IMR-90 (cell line): ENCODE measurements around the gene SPATS2L. TPM values are rescaled to one million over a fixed set of nuclear protein-coding genes. Genes with fewer than 3 reads are reported as not detected.

Experiments
- ATAC-seq: fragments of 200-7000 bp; cut with Tn5 transposase; 2 replicates; pipeline ENCODE4 v1.9.1; 2020; ENCODE audit warnings: low read depth, mild to moderate bottlenecking, moderate library complexity
- Bru-seq: library from RNA; stranded (reverse); fragments of 400-500 nt; gene quantifications from one replicate; lab custom pipeline; 2021; lab: Mats Ljungman, UMichigan
- BruChase-seq, 2 experiments: library from RNA; stranded (reverse); fragments of 400-500 nt; gene quantifications; one replicate each; lab custom pipeline; 2021; lab: Mats Ljungman, UMichigan
- BruUV-seq: library from RNA; stranded (reverse); fragments of 400-500 nt; replicated peaks from 2 replicates; lab custom pipeline; 2021; lab: Mats Ljungman, UMichigan
- CTCF ChIA-PET: fragments of 300-600 bp; formaldehyde crosslinking; extraction: SDS; loops from one replicate; lab custom pipeline; 2021; ENCODE audit warnings: antibody characterized with exemption; lab: Yijun Ruan, JAX
- POLR2A ChIA-PET: fragments of 300-600 bp; sonication (Branson Sonifier 250); formaldehyde crosslinking; loops from one replicate; lab custom pipeline; 2022; ENCODE audit warnings: antibody characterized with exemption; ENCODE audit not compliant: unreplicated experiment; lab: Charles Lee
- DNase-seq: peaks from one replicate; pipeline ENCODE4 v3.0.0; 2013
- H2AFZ ChIP-seq: replicated peaks from 2 replicates; pipeline ENCODE3; 2013; ENCODE audit warnings: low read length, mild to moderate bottlenecking; ENCODE audit not compliant: poor library complexity
- H2AK5ac ChIP-seq: 2 replicates; pipeline ENCODE4 v1.6.1; 2013; ENCODE audit warnings: low read depth, low read length, inconsistent platforms
- H2AK9ac ChIP-seq: replicated peaks from 2 replicates; pipeline ENCODE3; 2013; ENCODE audit warnings: mild to moderate bottlenecking, low read depth, low read length, moderate library complexity; ENCODE audit not compliant: poor library complexity
- H2BK120ac ChIP-seq: 2 replicates; pipeline ENCODE4 v1.6.1; 2013; ENCODE audit warnings: low read depth, low read length, inconsistent platforms
- H2BK15ac ChIP-seq: 3 replicates; pipeline ENCODE4 v1.6.1; 2013; ENCODE audit warnings: low read depth, low read length, inconsistent platforms
- H2BK20ac ChIP-seq: 2 replicates; pipeline ENCODE4 v1.6.1; 2013; ENCODE audit warnings: low read depth, mild to moderate bottlenecking, inconsistent platforms, low read length, moderate library complexity
- H2BK5ac ChIP-seq: 2 replicates; pipeline ENCODE4 v1.6.1; 2013; ENCODE audit warnings: mild to moderate bottlenecking, low read depth, low read length, inconsistent platforms; ENCODE audit not compliant: poor library complexity, severe bottlenecking
- H3K14ac ChIP-seq: replicated peaks from 2 replicates; pipeline ENCODE4 v1.6.1; 2013; ENCODE audit warnings: low read depth, low read length, inconsistent platforms
- H3K18ac ChIP-seq: 2 replicates; pipeline ENCODE4 v1.6.1; 2013; ENCODE audit warnings: low read depth, low read length, control low read depth
- H3K23ac ChIP-seq: 2 replicates; pipeline ENCODE4 v1.6.1; 2013; ENCODE audit warnings: low read depth, low read length, inconsistent platforms
- H3K27ac ChIP-seq: 2 replicates; pipeline ENCODE4 v1.5.1; 2013; ENCODE audit warnings: mild to moderate bottlenecking, control low read depth, low read length; ENCODE audit not compliant: insufficient read depth
- H3K27me3 ChIP-seq: 2 replicates; pipeline ENCODE4 v1.6.1; 2013; ENCODE audit warnings: low read length; ENCODE audit not compliant: control insufficient read depth, insufficient read depth
- H3K36me3 ChIP-seq: 2 replicates; pipeline ENCODE4 v1.6.1; 2013; ENCODE audit warnings: low read length, mixed read lengths; ENCODE audit not compliant: control insufficient read depth, insufficient read depth
- H3K4ac ChIP-seq: 2 replicates; pipeline ENCODE4 v1.6.1; 2013; ENCODE audit warnings: low read depth, low read length, inconsistent platforms
- H3K4me1 ChIP-seq: 2 replicates; pipeline ENCODE4 v1.6.1; 2013; ENCODE audit warnings: low read length, mixed read lengths; ENCODE audit not compliant: control insufficient read depth, insufficient read depth
- H3K4me2 ChIP-seq: 2 replicates; pipeline ENCODE4 v1.6.1; 2013; ENCODE audit warnings: low read depth, mild to moderate bottlenecking, control low read depth, low read length, moderate library complexity
- H3K4me3 ChIP-seq: 2 replicates; pipeline ENCODE4 v1.5.1; 2013; ENCODE audit warnings: low read depth, mild to moderate bottlenecking, control low read depth, low read length, moderate library complexity; ENCODE audit not compliant: insufficient read depth
- H3K56ac ChIP-seq: 2 replicates; pipeline ENCODE4 v1.6.1; 2013; ENCODE audit warnings: low read length, inconsistent platforms; ENCODE audit not compliant: insufficient read depth; ENCODE audit errors: extremely low read depth
- H3K79me1 ChIP-seq, 2 experiments: 2 replicates each; pipeline ENCODE4 v1.6.1; 2013; ENCODE audit warnings: low read length in 2 of 2, inconsistent platforms in 1 of 2, low read depth in 1 of 2
- H3K9ac ChIP-seq: 2 replicates; pipeline ENCODE4 v1.6.1; 2013; ENCODE audit warnings: low read depth, low read length, control low read depth
- H3K9me1 ChIP-seq: 2 replicates; pipeline ENCODE4 v1.6.1; 2013; ENCODE audit warnings: low read length, inconsistent platforms; ENCODE audit not compliant: insufficient read depth
- H3K9me3 ChIP-seq: 2 replicates; pipeline ENCODE4 v1.6.1; 2013; ENCODE audit warnings: low read length; ENCODE audit not compliant: control insufficient read depth, insufficient read depth
- H4K20me1 ChIP-seq: 2 replicates; pipeline ENCODE4 v1.6.1; 2013; ENCODE audit warnings: low read length, inconsistent platforms; ENCODE audit not compliant: insufficient read depth
- H4K5ac ChIP-seq: 2 replicates; pipeline ENCODE4 v1.6.1; 2013; ENCODE audit warnings: mild to moderate bottlenecking, low read depth, low read length, control low read depth
- H4K8ac ChIP-seq, 2 experiments: 2 replicates each; pipeline ENCODE4 v1.6.1; 2013; ENCODE audit warnings: low read depth in 2 of 2, low read length in 2 of 2, control low read depth in 1 of 2, inconsistent platforms in 1 of 2
- H4K91ac ChIP-seq: 2 replicates; pipeline ENCODE4 v1.6.1; 2013; ENCODE audit warnings: low read depth, low read length, inconsistent platforms; ENCODE audit not compliant: insufficient read depth
- BHLHE40 ChIP-seq: fragments of 150-350 bp; IDR thresholded peaks from 2 replicates; pipeline ENCODE4 v1.6.1; 2016; ENCODE audit warnings: mild to moderate bottlenecking, low read depth, low read length
- CEBPB ChIP-seq: IDR thresholded peaks from 2 replicates; pipeline ENCODE4 v1.6.1; 2012; ENCODE audit warnings: low read depth, low read length, improper control_type of control experiment
- CHD1 ChIP-seq: IDR thresholded peaks from 2 replicates; pipeline ENCODE4 v1.6.1; 2012; ENCODE audit warnings: low read depth, low read length, improper control_type of control experiment
- MAZ ChIP-seq: IDR thresholded peaks from 2 replicates; pipeline ENCODE4 v1.6.1; 2012; ENCODE audit warnings: low read depth, mild to moderate bottlenecking, low read length, improper control_type of control experiment, moderate library complexity, borderline replicate concordance
- POLR2A ChIP-seq: IDR thresholded peaks from 2 replicates; pipeline ENCODE4 v1.6.1; 2012; ENCODE audit warnings: mild to moderate bottlenecking, low read depth, low read length
- RAD21 ChIP-seq: IDR thresholded peaks from 2 replicates; pipeline ENCODE4 v1.6.1; 2012; ENCODE audit warnings: low read length, improper control_type of control experiment
- SMC3 ChIP-seq: fragments of 150-350 bp; IDR thresholded peaks from 2 replicates; pipeline ENCODE4 v1.6.1; 2016; ENCODE audit warnings: low read depth, mild to moderate bottlenecking, antibody characterized with exemption, low read length, moderate library complexity
- WGBS, 2 experiments: methylation state at CpG; one replicate each; pipeline versions ENCODE4 v1.1.5 to v1.1.7; 2013; ENCODE audit warnings: missing lambda C conversion rate in 2 of 2; ENCODE audit not compliant: insufficient read length in 1 of 2; ENCODE audit errors: extremely low coverage in 2 of 2; 5-methylcytosine and 5-hydroxymethylcytosine counted together
- dilution Hi-C: fragments of 300-500 bp; cut with HindIII; formaldehyde crosslinking; loops from one replicate; pipeline ENCODE4 v1.14.3; 2018; ENCODE audit warnings: low sequenced_read_pairs; ENCODE audit not compliant: unreplicated experiment
- in situ Hi-C: fragments of 300-500 bp; cut with MboI; formaldehyde crosslinking; loops from 3 replicates; pipeline ENCODE4 v1.14.3; 2019; ENCODE audit warnings: low sequenced_read_pairs, inconsistent platforms, mixed read lengths
- intact Hi-C: fragments of 100-400 bp; cut with micrococcal nuclease; formaldehyde crosslinking; loops from 2 replicates; pipeline ENCODE4 v1.10.0; 2022
- long read RNA-seq: library from polyadenylated mRNA; unstranded; transcript quantifications from one replicate; pipeline ENCODE4 v2.0.0, GENCODE V29; 2021; ENCODE audit not compliant: unreplicated experiment
- polyA plus RNA-seq, 3 experiments: library from polyadenylated mRNA; depleted of rRNA; stranded (reverse); fragments of >200 nt; gene quantifications; 2 replicates each; pipeline ENCODE4 v1.2.3, GENCODE V29; 2012; ENCODE audit warnings: low replicate concordance in 1 of 3
- total RNA-seq: library from RNA; depleted of rRNA; stranded (reverse); fragments of >200 nt; gene quantifications from 2 replicates; pipeline ENCODE4 v1.2.3, GENCODE V29; 2012; rRNA removed
- TF ChIP-seq, protein P1 (sequence below): fragments of 150-350 bp; IDR thresholded peaks from 2 replicates; pipeline ENCODE4 v1.6.1; 2017; ENCODE audit warnings: mild to moderate bottlenecking, antibody characterized with exemption, low read length, low read depth
- TF ChIP-seq, protein P2 (sequence below): conservative IDR thresholded peaks from 2 replicates; pipeline ENCODE4 v1.5.1; 2012; ENCODE audit warnings: mild to moderate bottlenecking, low read depth, low read length, improper control_type of control experiment

The SPATS2L gene, protein sequence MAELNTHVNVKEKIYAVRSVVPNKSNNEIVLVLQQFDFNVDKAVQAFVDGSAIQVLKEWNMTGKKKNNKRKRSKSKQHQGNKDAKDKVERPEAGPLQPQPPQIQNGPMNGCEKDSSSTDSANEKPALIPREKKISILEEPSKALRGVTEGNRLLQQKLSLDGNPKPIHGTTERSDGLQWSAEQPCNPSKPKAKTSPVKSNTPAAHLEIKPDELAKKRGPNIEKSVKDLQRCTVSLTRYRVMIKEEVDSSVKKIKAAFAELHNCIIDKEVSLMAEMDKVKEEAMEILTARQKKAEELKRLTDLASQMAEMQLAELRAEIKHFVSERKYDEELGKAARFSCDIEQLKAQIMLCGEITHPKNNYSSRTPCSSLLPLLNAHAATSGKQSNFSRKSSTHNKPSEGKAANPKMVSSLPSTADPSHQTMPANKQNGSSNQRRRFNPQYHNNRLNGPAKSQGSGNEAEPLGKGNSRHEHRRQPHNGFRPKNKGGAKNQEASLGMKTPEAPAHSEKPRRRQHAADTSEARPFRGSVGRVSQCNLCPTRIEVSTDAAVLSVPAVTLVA
- total RNA-seq (118 and 145 TPM in 2 replicates), polyA plus RNA-seq (2012; rRNA removed) (155 and 175 TPM in 2 replicates), Bru-seq, nascent RNA (percentile 97 among the genes with signal in this experiment), BruChase-seq, experiment 1, labeled RNA remaining after a 6-hour chase (percentile 80 among the genes with signal in this experiment), BruChase-seq, experiment 2, labeled RNA remaining after a 2-hour chase (percentile 79 among the genes with signal in this experiment)
- 85.4 and 86.8 TPM in 2 replicates for polyA plus RNA-seq (2012; cell fraction: cytosol; rRNA removed)
- 65.5 and 124 TPM in 2 replicates for polyA plus RNA-seq (2012; cell fraction: nucleus; rRNA removed; ENCODE audit: low replicate concordance)
- long read RNA-seq, transcript SPATS2L-204 (13 exons, 2,463 nt): major isoform, 52 of 276 reads
- long read RNA-seq, transcript SPATS2L-209 (13 exons, 2,698 nt): minor isoform, 5 of 276 reads
- long read RNA-seq, transcript SPATS2L-223 (3 exons, 745 nt): minor isoform, 13 of 276 reads
- long read RNA-seq, transcript SPATS2L-202 (12 exons, 2,119 nt): minor isoform, 5 of 276 reads
- long read RNA-seq, partial matches to known transcripts: 120 of 276 reads
- long read RNA-seq, other reads (novel, unspliced or antisense): 79 of 276 reads

DNA sequence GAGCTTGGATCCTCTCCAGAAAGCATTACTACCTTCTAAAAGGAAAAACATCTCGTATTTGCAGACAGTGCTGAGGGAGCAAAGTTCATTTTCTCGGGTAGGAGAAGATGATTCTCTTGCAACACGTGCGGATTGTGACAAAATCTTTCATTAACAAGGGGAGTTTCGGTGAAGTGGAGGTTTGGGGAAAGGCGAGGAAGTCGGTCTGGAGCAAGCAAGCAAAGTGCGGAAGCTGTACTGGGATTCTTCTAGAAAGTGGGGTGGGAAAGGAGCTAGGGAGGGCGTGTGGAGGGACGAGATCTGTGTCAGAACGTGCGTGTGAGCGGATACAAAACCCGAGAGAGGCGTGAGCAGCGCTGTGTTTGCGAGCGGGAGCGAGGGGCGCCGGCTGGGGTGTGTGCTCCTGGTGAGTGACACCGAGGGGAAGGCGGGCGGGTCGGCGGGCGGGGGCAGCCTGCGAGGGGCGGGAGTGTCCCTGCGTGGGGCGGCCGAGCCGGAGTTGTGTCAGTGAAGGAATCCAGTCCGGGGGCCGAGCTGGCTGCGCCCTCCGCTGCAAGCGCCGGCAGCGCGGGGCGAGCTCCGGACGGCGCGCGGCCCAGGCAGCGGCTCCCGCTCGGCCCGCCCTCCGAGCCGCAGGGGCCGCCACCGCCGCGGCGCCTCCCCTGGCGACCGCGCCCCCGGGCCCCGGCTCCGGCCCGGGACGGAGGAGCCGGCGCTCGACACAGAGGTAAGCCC, at the start of gene SPATS2L:
Gene SPATS2L (plus strand): TSS at position 498 of the 735 bp plus-strand sequence. CDS start 82,552 bp downstream, outside the sequence.
- intact Hi-C loops: loop anchor here (1.0 to 5.0 kb wide), 7 partner anchors 54 to 321 kb away; no protein-coding TSS in a partner anchor
- Histone ChIP-seq H3K9me1 (peaks cover 8% of the 10 kb centered on the region; the same call in 1 of the 2 replicates), H4K5ac (peak within 1 kb of the TSS; percentile 66), H2BK20ac (peak within 1 kb of the TSS; percentile 80; the same call in 1 of the 2 replicates), H2AK5ac (peak within 1 kb of the TSS; percentile 60), H3K79me1 (peaks cover 0 to 21% of the 10 kb centered on the region in 2 experiments; a peak in 2 of 4 replicates), H3K9me3 (no peaks in the 10 kb centered on the region), H4K91ac (peak within 1 kb of the TSS; percentile 91), H4K8ac (peak within 1 kb of the TSS; percentile 42 to 78), H3K56ac (peak within 1 kb of the TSS; percentile 98), H2BK15ac (peak within 1 kb of the TSS; percentile 55; the same call in 2 of the 3 replicates), H3K18ac (peak within 1 kb of the TSS; percentile 70), H4K20me1 (peaks cover 20% of the 10 kb centered on the region), H2BK120ac (peak within 1 kb of the TSS; percentile 81), H3K9ac (peak within 1 kb of the TSS; percentile 86), H3K27me3 (no peaks in the 10 kb centered on the region), H3K4me2 (peak within 1 kb of the TSS; percentile 99), H2AFZ (peak within 1 kb of the TSS; percentile 89), H3K23ac (peak within 1 kb of the TSS; percentile 96), H2AK9ac (peak within 1 kb of the TSS; percentile 93), H3K27ac (peak within 1 kb of the TSS; percentile 87), H3K36me3 (no peaks in the 10 kb centered on the region), H3K4me1 (peaks cover 16% of the 10 kb centered on the region; the same call in 1 of the 2 replicates), H3K4ac (peak within 1 kb of the TSS; percentile 93), H3K4me3 (peak within 1 kb of the TSS; percentile 53), H3K14ac (peak within 1 kb of the TSS; percentile 88), H2BK5ac (peak within 1 kb of the TSS; percentile 93)
- ATAC-seq (peak; percentile 78), DNase-seq (peak; percentile 86)
- ChIA-PET POLR2A (interaction anchor here (0.5 kb wide), 1 partner anchor 19 kb away, joined by 4 read pairs; no protein-coding TSS in a partner anchor), CTCF (interaction anchor here (0.6 to 1.2 kb wide), 6 partner anchors 20 to 332 kb away, joined by 3 to 4 read pairs (median 3); no protein-coding TSS in a partner anchor)
- dilution Hi-C loops: no loop called here
- WGBS, 2 experiments: 2% methylated on average over 25 of the region's 69 CpGs; no CpG with 5 or more reads in 1 of the 2 experiments
- in situ Hi-C loops: loop anchor here (10.0 kb wide), 1 partner anchor 322 kb away; no protein-coding TSS in a partner anchor
- BruUV-seq: no TSS peak
- TF ChIP-seq CEBPB (no peak), RAD21 (no peak), POLR2A (peak; percentile 68; the same call in 1 of the 2 replicates), MAZ (peak; percentile 89; the same call in 1 of the 2 replicates), SMC3 (peak; percentile 1; the same call in 1 of the 2 replicates), CHD1 (no peak), BHLHE40 (peak; percentile 75)
- TF ChIP-seq, protein P1, sequence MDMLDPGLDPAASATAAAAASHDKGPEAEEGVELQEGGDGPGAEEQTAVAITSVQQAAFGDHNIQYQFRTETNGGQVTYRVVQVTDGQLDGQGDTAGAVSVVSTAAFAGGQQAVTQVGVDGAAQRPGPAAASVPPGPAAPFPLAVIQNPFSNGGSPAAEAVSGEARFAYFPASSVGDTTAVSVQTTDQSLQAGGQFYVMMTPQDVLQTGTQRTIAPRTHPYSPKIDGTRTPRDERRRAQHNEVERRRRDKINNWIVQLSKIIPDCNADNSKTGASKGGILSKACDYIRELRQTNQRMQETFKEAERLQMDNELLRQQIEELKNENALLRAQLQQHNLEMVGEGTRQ: no peak
- TF ChIP-seq, protein P2, sequence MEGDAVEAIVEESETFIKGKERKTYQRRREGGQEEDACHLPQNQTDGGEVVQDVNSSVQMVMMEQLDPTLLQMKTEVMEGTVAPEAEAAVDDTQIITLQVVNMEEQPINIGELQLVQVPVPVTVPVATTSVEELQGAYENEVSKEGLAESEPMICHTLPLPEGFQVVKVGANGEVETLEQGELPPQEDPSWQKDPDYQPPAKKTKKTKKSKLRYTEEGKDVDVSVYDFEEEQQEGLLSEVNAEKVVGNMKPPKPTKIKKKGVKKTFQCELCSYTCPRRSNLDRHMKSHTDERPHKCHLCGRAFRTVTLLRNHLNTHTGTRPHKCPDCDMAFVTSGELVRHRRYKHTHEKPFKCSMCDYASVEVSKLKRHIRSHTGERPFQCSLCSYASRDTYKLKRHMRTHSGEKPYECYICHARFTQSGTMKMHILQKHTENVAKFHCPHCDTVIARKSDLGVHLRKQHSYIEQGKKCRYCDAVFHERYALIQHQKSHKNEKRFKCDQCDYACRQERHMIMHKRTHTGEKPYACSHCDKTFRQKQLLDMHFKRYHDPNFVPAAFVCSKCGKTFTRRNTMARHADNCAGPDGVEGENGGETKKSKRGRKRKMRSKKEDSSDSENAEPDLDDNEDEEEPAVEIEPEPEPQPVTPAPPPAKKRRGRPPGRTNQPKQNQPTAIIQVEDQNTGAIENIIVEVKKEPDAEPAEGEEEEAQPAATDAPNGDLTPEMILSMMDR: no peak
